Activated naive CD8-positive, alpha-beta T cell treated with anti-CD3 and anti-CD28 coated beads, Interleukin-2, amount 10 ng/mL, durations not matched to agents 7 days and 5 days (primary cell): ENCODE results near the gene GRID2. TPM values are rescaled to one million over a fixed set of nuclear protein-coding genes. Genes with fewer than 3 reads are reported as not detected.
"Not testable (repeated sequence)": the region's sequence is repeated elsewhere in the genome, so short reads cannot be mapped to it uniquely, and the experiment has no call there.

Experiments
- ATAC-seq: fragments of 150-1000 bp; cut with Tn5 transposase; one replicate; pipeline ENCODE4 v1.10.0; 2021; ENCODE audit warnings: low read depth, moderate library complexity
- POLR2A ChIA-PET: fragments of 350-600 bp; sonication (Branson Sonifier 250); formaldehyde crosslinking; loops from one replicate; lab custom pipeline; 2021; ENCODE audit warnings: antibody characterized with exemption; lab: Charles Lee
- DNase-seq: peaks from one replicate; pipeline ENCODE4 v3.0.0; 2021
- H3K27ac Mint-ChIP-seq: one replicate; pipeline ENCODE4 v1.8.0; 2022; ENCODE audit warnings: mild to moderate bottlenecking, mixed read lengths
- H3K27me3 Mint-ChIP-seq: one replicate; pipeline ENCODE4 v1.8.0; 2022; ENCODE audit warnings: mild to moderate bottlenecking, moderate library complexity, mixed read lengths
- H3K36me3 Mint-ChIP-seq: one replicate; pipeline ENCODE4 v1.8.0; 2021; ENCODE audit warnings: mild to moderate bottlenecking, mixed read lengths
- H3K4me1 Mint-ChIP-seq: one replicate; pipeline ENCODE4 v1.8.0; 2021; ENCODE audit warnings: mixed read lengths
- H3K4me3 Mint-ChIP-seq: one replicate; pipeline ENCODE4 v1.8.0; 2022; ENCODE audit warnings: mild to moderate bottlenecking, moderate library complexity, mixed read lengths
- H3K9me3 Mint-ChIP-seq: one replicate; pipeline ENCODE4 v1.8.0; 2021; ENCODE audit warnings: mixed read lengths
- total RNA-seq, 2 experiments: library from RNA; stranded (reverse); gene quantifications; one replicate each; pipeline ENCODE4 v1.2.3, GENCODE V29; 2021

The GRID2 gene
- total RNA-seq, 2 experiments from 2014 or later, result not detected

- Mint-ChIP-seq H3K27ac (no peak overlapping the region), H3K27me3 (no peaks in the 10 kb centered on the region), H3K9me3 (no peaks in the 10 kb centered on the region), H3K4me3 (no peak overlapping the region), H3K36me3 (no peaks in the 10 kb centered on the region), H3K4me1 (no peaks in the 10 kb centered on the region)
- DNase-seq, result no peak
- ATAC-seq, result no peak
- POLR2A ChIA-PET, result no interaction called here
Observed at GRCh38 chr4:92334716-92335350, 31.1 kb downstream of the GRID2 start.

- H3K27me3 Mint-ChIP-seq, result no peaks in the 10 kb centered on the region
Observed at GRCh38 chr4:92339676-92340075, 35.9 kb downstream of the GRID2 start.

GRCh38 chr4:92344216-92344615, 40.5 kb downstream of the GRID2 start:
- Mint-ChIP-seq H3K27ac (no peak overlapping the region), H3K4me1 (no peaks in the 10 kb centered on the region), H3K4me3 (no peak overlapping the region), H3K27me3 (no peaks in the 10 kb centered on the region), H3K9me3 (no peaks in the 10 kb centered on the region), H3K36me3 (no peaks in the 10 kb centered on the region)
- DNase-seq (no peak), ATAC-seq (no peak)
- POLR2A ChIA-PET, result no interaction called here

More at GRCh38 chr4:92339676-92340075, 35.9 kb downstream of the GRID2 start:
- no peaks in the 10 kb centered on the region for H3K36me3 Mint-ChIP-seq
- POLR2A ChIA-PET, result no interaction called here
- H3K9me3 Mint-ChIP-seq, result no peaks in the 10 kb centered on the region
- ATAC-seq (no peak), DNase-seq (no peak)
- no peaks in the 10 kb centered on the region for H3K4me1 Mint-ChIP-seq
- no peak overlapping the region for H3K4me3 Mint-ChIP-seq
- no peak overlapping the region for H3K27ac Mint-ChIP-seq

GRCh38 chr4:92346289-92346688, 42.5 kb downstream of the GRID2 start:
- no peak for ATAC-seq
- H3K4me1 Mint-ChIP-seq, result no peaks in the 10 kb centered on the region
- H3K9me3 Mint-ChIP-seq, result no peaks in the 10 kb centered on the region
- H3K27me3 Mint-ChIP-seq, result no peaks in the 10 kb centered on the region
- H3K27ac Mint-ChIP-seq, result no peak overlapping the region
- POLR2A ChIA-PET, result no interaction called here
- no peaks in the 10 kb centered on the region for H3K36me3 Mint-ChIP-seq
- no peak overlapping the region for H3K4me3 Mint-ChIP-seq
- no peak for DNase-seq

- Mint-ChIP-seq H3K36me3 (no peaks in the 10 kb centered on the region), H3K4me1 (no peaks in the 10 kb centered on the region), H3K4me3 (no peak overlapping the region), H3K27ac (no peak overlapping the region), H3K9me3 (peaks cover 3% of the 10 kb centered on the region), H3K27me3 (no peaks in the 10 kb centered on the region)
- ATAC-seq, result no peak
- no peak for DNase-seq
- POLR2A ChIA-PET, result no interaction called here
Observed at GRCh38 chr4:92357966-92358365, 54.2 kb downstream of the GRID2 start.

- ATAC-seq (no peak), DNase-seq (no peak)
- POLR2A ChIA-PET, result no interaction called here
- Mint-ChIP-seq H3K9me3 (peaks cover 3% of the 10 kb centered on the region), H3K4me1 (no peaks in the 10 kb centered on the region), H3K4me3 (no peak overlapping the region), H3K27ac (no peak overlapping the region), H3K27me3 (no peaks in the 10 kb centered on the region), H3K36me3 (no peaks in the 10 kb centered on the region)
Observed at GRCh38 chr4:92359491-92359890, 55.7 kb downstream of the GRID2 start.

GRCh38 chr4:92362028-92362427, 58.3 kb downstream of the GRID2 start:
- no peaks in the 10 kb centered on the region for H3K4me1 Mint-ChIP-seq
- no peak overlapping the region for H3K27ac Mint-ChIP-seq
- H3K27me3 Mint-ChIP-seq, result no peaks in the 10 kb centered on the region
- ATAC-seq (no peak), DNase-seq (no peak)
- POLR2A ChIA-PET, result no interaction called here
- peaks cover 1% of the 10 kb centered on the region for H3K9me3 Mint-ChIP-seq
- no peak overlapping the region for H3K4me3 Mint-ChIP-seq
- H3K36me3 Mint-ChIP-seq, result no peaks in the 10 kb centered on the region

- H3K9me3 Mint-ChIP-seq, result peaks cover 2% of the 10 kb centered on the region
- no peak for ATAC-seq
- POLR2A ChIA-PET, result no interaction called here
- DNase-seq, result no peak
- H3K27me3 Mint-ChIP-seq, result no peaks in the 10 kb centered on the region
- no peak overlapping the region for H3K27ac Mint-ChIP-seq
- no peaks in the 10 kb centered on the region for H3K4me1 Mint-ChIP-seq
- no peak overlapping the region for H3K4me3 Mint-ChIP-seq
- H3K36me3 Mint-ChIP-seq, result no peaks in the 10 kb centered on the region
Observed at GRCh38 chr4:92368653-92369052, 64.9 kb downstream of the GRID2 start.

- ATAC-seq (no peak), DNase-seq (no peak)
- no peaks in the 10 kb centered on the region for H3K27me3 Mint-ChIP-seq
- H3K9me3 Mint-ChIP-seq, result peaks cover 5% of the 10 kb centered on the region
- POLR2A ChIA-PET, result no interaction called here
- H3K4me1 Mint-ChIP-seq, result no peaks in the 10 kb centered on the region
- no peaks in the 10 kb centered on the region for H3K36me3 Mint-ChIP-seq
- no peak overlapping the region for H3K27ac Mint-ChIP-seq
- H3K4me3 Mint-ChIP-seq, result no peak overlapping the region
Observed at GRCh38 chr4:92381616-92382015, 77.8 kb downstream of the GRID2 start.

- ATAC-seq, result no peak
Observed at GRCh38 chr4:92382128-92382527, 78.4 kb downstream of the GRID2 start.

GRCh38 chr4:92387459-92388069, 83.8 kb downstream of the GRID2 start:
- Mint-ChIP-seq H3K27me3 (no peaks in the 10 kb centered on the region), H3K27ac (no peak overlapping the region), H3K4me1 (no peaks in the 10 kb centered on the region), H3K9me3 (no peaks in the 10 kb centered on the region), H3K36me3 (no peaks in the 10 kb centered on the region), H3K4me3 (no peak overlapping the region)
- no peak for DNase-seq
- no peak for ATAC-seq
- POLR2A ChIA-PET, result no interaction called here

More at GRCh38 chr4:92382128-92382527, 78.4 kb downstream of the GRID2 start:
- no peak overlapping the region for H3K4me3 Mint-ChIP-seq
- DNase-seq, result no peak
- no peaks in the 10 kb centered on the region for H3K36me3 Mint-ChIP-seq
- H3K9me3 Mint-ChIP-seq, result peaks cover 4% of the 10 kb centered on the region
- POLR2A ChIA-PET, result no interaction called here
- no peaks in the 10 kb centered on the region for H3K27me3 Mint-ChIP-seq
- H3K27ac Mint-ChIP-seq, result no peak overlapping the region
- no peaks in the 10 kb centered on the region for H3K4me1 Mint-ChIP-seq

GRCh38 chr4:92399032-92399431, 95.3 kb downstream of the GRID2 start:
- Mint-ChIP-seq H3K36me3 (no peaks in the 10 kb centered on the region), H3K9me3 (peaks cover 2% of the 10 kb centered on the region), H3K27me3 (no peaks in the 10 kb centered on the region), H3K27ac (no peak overlapping the region), H3K4me1 (no peaks in the 10 kb centered on the region), H3K4me3 (no peak overlapping the region)
- no peak for DNase-seq
- no peak for ATAC-seq
- POLR2A ChIA-PET, result no interaction called here

- H3K4me3 Mint-ChIP-seq, H3K4me1 Mint-ChIP-seq, H3K27ac Mint-ChIP-seq, H3K9me3 Mint-ChIP-seq, H3K36me3 Mint-ChIP-seq, POLR2A ChIA-PET, H3K27me3 Mint-ChIP-seq, ATAC-seq, DNase-seq: not testable (repeated sequence)
Observed at GRCh38 chr4:92403525-92403924, 99.8 kb downstream of the GRID2 start.

GRCh38 chr4:92406488-92406887, 102.7 kb downstream of the GRID2 start:
- Mint-ChIP-seq H3K27ac (no peak overlapping the region), H3K9me3 (peaks cover 2% of the 10 kb centered on the region), H3K27me3 (no peaks in the 10 kb centered on the region), H3K4me3 (no peak overlapping the region), H3K36me3 (no peaks in the 10 kb centered on the region), H3K4me1 (no peaks in the 10 kb centered on the region)
- POLR2A ChIA-PET, result no interaction called here
- DNase-seq (no peak), ATAC-seq (no peak)
